ENCODE results near the gene GOSR2.

GOSR2 gene

DNA sequence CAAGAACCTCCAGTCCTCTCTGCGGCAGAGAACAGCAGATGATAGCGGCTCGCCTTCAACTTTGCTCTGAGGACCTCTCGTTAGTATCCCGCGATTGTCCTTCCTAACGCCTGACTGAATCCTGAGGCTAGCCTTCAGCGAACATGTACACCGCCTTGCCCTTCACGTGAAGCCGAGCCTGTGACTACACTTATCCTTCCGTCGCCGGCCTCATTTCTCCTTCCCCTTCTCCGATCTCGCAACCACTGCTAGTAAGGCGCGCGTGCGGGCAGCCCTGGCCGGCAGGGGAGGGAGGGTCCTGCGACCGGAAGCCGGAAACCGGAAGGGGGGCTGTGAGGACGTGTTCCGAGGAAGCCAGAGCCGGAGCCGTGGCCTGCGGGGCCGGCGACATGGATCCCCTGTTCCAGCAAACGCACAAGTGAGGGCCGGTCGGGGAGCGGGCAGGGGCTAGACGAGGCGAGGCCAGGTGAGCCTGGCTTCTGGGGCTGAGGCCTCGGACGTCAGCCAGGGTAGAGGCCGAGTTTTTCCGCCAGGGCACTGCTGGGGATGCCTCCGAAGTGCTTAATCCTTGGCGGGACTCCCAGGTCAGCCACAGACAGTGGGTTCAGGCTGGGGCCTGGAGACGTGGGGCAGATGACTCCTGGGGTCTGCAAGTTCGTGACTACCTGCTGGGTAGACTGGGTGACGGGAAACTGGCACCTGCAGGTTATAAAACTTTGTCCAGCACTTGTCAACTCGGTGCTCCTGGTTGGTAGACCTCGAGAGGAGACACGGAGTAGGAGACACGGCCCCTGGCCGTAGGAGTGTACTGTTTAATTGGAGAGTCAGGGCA, at the start of gene GOSR2:
GOSR2 (plus strand) TSS at position 357 of the 832 bp plus-strand sequence; CDS start at position 390, 33 bp downstream.
- DNase-seq (ENCODE audit: low read depth, low spot score): peak; percentile 78

DNA sequence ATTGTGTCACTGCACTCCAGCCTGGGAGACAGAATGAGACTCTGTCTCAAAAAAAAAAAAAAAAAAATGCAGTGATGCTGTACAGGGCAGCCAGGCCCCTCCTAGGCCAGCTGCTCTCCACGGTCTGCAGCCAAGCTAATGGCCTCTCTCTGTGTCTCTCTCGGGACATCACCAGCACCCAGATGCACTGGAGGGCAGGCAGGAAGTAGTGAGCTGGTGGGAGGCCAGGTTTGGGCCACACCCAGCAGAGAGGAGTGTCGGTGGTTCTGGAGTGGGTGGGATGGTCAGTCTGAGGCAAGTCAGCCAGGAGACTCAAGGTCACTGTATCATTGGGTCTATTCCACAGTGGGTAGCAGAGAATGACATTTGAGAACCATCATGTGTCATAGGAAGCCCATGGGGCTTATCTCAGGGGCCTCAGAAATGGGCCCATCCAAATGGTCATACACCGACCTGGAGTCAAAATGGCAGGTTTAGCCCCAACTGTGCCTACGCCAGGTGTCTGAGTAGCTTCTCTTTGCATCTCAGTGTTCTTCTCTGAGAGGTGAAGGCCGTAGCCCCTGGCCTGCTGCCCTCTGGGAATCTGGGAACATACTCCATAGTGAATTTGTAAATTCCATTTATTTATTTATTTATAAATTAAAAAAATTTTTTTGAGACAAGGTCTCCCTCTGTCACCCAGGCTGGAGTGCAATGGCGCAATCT, 48.9 kb upstream of the GOSR2 start:
- DNase-seq (ENCODE audit: low read depth, low spot score): no peak

DNA sequence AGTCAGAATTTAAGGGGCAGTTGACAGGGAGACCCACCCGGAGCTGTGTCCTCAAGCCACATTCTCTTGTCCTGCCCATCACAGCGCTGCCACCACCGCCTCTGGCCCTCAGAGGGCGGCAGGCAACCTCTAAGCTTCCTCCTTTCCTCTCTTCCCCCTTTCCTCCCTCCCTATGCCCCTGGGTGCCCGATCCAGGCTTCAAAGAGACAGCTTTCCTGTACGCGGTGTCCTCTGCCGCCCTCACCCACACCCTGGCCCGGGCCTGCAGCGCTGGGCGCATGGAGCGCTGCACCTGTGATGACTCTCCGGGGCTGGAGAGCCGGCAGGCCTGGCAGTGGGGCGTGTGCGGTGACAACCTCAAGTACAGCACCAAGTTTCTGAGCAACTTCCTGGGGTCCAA, 48.1 kb upstream of the GOSR2 start:
- no peak for DNase-seq (ENCODE audit: low read depth, low spot score)

DNA sequence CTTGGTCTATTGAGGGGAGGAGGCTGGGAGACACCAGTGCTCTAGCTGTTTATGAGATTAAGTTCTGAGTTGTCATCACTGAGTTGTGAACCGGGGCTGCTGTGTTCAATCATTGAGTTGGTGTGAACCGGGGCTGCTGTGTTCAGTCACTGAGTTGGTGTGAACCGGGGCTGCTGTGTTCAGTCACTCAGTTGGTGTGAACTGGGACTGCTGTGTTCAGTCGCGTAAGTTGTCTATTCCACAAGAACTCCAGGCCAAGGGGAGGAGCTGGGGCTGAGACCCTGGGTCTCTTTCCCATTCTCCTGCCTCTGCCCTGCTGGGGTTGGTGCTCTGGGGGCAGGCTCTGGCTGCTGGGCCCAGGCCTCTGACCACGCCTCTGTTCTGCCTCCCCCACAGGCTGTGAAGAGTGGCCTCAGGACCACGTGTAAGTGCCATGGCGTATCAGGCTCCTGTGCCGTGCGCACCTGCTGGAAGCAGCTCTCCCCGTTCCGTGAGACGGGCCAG, 47.1 kb upstream of the GOSR2 start:
- DNase-seq (ENCODE audit: low read depth, low spot score): no peak

DNA sequence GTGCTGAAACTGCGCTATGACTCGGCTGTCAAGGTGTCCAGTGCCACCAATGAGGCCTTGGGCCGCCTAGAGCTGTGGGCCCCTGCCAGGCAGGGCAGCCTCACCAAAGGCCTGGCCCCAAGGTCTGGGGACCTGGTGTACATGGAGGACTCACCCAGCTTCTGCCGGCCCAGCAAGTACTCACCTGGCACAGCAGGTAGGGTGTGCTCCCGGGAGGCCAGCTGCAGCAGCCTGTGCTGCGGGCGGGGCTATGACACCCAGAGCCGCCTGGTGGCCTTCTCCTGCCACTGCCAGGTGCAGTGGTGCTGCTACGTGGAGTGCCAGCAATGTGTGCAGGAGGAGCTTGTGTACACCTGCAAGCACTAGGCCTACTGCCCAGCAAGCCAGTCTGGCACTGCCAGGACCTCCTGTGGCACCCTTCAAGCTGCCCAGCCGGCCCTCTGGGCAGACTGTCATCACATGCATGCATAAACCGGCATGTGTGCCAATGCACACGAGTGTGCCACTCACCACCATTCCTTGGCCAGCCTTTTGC, 46.5 kb upstream of the GOSR2 start:
- DNase-seq (ENCODE audit: low read depth, low spot score): no peak

DNA sequence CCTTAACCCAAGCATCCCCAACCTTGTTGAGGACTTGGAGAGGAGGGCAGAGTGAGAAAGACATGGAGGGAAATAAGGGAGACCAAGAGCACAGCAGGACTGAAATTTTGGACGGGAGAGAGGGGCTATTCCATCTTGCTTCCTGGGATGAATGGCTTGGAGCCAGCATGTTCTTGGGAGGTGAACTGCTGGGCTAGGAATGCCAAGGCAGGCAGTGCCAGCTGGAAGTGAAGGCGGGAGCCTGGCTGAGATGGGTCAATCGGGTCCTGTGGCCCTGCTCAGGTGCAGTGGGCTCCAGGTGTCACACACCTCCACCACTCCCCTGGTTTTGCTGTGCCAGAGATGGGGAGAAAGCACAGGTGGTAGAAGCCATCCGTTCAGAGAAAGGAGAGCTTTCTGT, 46.0 kb upstream of the GOSR2 start:
- DNase-seq (ENCODE audit: low read depth, low spot score): no peak

DNA sequence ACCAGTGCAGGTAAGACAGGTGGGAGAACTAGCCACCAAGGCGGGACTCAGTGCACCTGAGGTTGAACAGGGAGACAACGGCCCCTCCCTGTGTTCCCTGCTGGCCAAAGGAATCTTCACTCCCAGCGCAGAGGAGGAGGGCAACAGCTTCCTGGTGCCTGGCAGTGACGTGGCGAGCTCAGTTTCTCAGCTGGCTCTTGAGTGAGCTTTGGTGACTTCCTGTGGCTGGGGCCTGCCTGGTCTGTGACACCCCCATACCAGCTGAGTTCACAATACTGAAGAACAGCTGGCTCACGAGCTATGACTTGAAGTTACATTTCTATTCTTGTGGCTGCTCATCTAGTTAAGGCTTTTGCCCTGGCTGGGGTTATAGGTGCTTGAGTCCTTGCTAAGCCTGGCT, 45.5 kb upstream of the GOSR2 start:
- no peak for DNase-seq (ENCODE audit: low read depth, low spot score)

DNA sequence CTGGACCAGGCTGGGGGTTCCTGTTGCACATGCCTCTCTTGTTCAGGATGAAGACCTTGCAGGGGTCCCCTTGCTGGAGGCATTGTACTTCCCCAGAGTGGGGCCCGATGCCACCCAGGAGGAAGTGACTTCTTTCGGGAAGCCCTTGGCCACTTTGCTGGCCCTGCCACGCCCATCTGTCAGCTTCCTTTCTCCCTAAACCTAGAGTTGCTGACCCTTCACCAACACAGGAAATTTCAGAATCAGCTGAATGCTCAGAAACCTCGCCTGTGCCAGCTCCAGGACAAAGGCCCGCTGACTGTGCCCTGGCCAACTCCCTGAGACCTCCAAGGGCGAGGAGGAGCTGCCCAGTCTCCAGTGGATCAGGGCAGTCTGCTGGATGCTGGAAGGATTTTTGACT, 44.9 kb upstream of the GOSR2 start:
- no peak for DNase-seq (ENCODE audit: low read depth, low spot score)

DNA sequence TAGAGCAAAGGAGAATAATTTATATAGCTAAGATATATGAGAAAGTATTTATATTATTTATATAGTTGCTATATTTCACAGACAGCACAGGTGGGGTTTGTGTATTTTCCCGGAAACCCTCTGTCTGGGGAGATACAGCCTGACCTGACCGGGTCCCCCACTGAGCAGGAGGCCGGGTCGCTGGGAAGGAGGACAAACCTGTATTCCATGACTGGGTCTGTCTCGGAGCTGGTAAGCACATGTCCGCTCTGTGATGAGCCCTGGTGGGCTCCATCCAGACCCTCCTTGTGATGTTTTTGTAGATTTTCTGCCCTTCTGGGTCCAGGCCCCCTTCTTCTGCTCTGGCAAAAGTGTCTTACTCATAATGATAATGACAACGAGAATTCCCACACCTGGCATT, 43.9 kb upstream of the GOSR2 start:
- no peak for DNase-seq (ENCODE audit: low read depth, low spot score)

DNA sequence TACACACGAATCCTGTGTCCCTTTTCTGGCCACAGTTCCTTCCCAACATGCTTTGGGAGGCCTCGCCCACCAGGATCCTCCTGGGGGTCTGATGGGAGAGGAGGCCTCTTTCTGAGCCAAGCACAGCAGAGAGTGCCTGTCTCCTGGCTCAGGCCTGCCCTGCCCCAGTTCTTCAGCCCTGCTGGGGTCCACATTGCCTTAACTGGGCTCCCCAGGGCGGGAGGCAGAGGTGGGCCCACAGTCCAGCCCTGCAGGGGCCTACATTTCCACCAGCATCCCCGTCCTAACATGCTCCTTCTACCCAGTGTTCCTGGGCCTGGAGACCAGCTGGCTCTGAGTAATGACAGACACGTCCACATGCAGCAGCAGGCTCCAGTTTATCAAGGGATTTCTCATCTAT, 41.9 kb upstream of the GOSR2 start:
- DNase-seq (ENCODE audit: low read depth, low spot score): no peak

DNA sequence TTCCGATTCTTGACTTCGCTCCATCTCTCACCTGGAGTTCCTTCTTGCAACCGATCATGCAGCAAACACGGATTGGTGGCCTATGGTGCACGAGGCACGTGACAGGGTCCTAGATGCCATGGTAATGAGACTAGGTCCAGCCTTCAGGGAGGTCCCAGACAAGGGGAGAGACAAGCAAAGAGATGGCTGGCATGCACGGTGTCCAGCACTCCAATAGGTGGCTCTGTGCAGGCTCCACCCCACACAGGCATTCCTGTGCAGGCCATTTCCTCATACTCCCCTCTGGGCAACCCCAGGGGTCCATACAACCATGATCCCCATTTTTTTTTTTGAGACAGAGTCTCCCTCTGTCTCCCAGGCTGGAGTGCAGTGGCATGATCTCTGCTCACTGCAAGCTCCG, 40.3 kb upstream of the GOSR2 start:
- DNase-seq (ENCODE audit: low read depth, low spot score): no peak

DNA sequence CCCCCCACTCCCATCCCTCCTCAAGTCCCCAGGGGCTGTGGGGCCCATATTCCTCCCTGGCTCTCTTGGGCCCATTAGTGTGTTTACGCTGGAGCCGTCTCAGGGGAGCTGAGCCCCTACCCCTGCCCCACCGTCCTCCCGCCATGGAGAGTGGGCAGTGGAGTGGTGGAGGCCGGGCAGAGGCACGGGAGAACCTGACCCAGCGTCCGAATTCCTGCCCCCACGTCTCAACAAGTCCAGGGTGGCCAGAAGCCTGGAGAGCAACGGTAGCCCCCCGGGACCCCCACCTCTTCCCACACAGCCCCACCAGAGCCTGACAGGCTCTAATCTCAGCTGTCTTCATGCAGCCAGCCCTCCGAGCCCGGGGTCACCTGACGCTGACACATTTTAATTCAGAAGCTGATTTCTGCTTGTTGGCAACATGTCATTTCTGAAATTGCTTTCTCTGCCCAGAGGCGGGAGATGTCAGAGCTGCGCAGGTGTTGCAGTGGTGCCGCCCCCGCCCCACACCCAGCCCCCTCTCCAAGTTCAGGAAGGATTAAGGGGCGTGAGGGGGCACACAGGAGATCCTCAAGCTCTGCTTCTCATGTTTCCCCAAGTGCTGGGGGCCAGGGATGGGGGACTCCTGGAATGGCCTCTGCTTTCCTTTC, 39.0 kb upstream of the GOSR2 start:
- DNase-seq (ENCODE audit: low read depth, low spot score): no peak

DNA sequence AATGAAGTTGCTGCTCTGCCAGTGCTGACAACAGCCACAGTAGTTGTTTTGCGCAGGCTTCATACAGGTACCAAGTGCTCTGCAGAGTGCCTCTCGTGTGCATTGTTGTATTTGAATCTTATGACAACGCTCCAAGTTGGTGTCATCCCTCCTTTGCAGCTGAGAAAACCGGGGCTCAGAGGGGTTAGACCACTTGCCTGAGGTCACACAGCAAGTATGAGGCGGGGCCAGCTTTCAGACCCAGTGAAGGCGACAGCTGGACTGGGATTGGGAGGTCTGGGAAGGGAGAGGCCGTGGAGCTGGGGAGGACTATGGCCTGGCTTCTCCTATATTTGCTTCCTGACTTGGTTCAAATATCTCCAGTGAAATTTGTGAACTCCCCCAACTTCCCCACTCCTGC, 38.4 kb upstream of the GOSR2 start:
- DNase-seq (ENCODE audit: low read depth, low spot score): no peak

DNA sequence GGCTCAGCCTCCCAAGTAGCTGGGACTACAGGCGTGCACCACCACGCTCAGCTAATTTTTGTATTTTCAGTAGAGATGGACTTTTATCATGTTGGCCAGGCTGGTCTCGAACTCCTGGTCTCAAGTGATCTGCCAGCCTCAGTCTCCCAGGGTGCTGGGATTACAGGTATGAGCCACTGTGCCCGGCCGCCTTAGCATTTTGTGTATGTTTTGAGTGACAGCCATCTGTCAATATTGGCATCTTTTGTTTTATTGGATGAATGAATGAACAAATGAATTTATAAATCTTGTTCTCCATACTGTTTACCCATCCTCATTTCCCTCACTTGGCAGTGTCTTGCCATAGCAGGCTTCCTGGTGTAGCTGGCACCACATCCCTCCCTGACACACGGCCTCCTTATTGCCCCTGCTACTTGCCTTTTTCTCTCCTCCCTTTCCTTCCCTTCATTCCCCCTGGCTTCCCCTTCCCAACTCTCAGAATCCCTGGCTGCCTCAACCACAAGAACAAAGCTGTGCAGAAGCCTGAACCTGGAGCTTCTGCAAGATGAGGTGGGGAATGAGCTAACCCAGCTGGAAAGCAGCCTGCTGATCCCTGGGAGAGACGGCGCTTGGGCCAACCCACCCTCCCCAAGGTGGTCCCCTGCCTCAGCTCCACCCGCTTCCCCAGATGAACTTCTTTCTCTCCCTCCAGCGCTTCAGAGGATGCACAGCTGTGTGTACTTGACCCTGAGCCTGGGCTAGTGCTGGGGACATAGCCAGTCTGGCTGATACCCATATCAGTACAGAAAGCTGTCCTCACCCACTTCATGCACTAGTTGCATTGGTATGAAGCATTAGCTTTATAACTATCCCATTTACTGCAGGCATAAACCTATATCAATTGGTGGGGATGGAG, 37.3 kb upstream of the GOSR2 start:
- no peak for DNase-seq (ENCODE audit: low read depth, low spot score)

DNA sequence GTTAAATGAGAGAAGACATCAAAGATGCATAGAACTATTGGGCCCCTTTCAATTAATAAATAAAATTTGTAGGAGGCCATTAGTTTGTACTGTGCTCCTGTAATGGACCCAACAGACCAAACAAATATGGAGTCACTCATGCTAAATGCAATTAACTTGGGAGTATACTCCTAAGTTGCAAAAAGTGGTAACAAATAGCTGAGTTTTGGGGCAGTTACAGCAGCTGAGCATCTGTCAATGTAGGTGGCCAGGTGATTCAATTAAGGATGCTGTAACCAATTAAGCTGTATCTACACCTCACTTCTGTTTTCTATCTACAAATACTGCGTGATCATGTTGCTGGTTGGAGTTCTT, 36.7 kb upstream of the GOSR2 start:
- DNase-seq (ENCODE audit: low read depth, low spot score): no peak

DNA sequence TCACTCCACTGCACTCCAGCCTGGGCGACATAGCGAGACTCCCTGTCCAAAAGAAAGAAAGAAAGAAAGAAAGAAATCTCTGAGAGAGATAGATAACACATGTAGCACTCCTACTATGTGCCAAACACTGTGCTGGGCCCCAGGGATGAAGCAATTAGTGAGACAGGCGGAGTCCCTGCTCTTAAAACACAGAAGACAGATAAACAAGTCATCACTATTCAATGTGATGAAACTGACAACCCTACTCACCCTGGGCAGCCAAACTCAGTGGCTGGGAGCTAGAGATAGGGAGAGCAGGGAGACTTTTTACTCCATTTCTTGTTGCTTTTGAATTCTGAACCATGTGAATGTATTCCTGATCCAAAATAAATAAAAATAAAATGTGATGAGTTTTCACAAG, 35.2 kb upstream of the GOSR2 start:
- no peak for DNase-seq (ENCODE audit: low read depth, low spot score)

DNA sequence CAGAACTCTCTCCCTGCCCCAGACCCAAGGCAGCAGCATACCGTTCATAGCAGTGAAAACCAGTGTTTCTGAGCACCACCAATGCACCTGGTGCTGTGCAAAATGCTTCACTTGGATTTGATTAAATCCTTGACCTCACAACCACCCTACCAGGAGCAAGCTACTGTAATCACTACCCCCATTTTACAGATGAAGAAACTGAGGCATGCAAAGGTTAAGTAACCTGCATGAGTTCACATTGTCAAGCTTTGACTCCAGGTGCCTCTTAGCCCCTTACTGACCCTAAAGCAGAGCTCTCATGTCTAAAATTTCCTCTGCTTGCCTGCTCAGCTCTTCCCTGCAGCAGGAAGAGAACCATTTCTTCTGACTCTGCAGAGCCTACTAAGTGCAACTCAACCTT, 34.2 kb upstream of the GOSR2 start:
- no peak for DNase-seq (ENCODE audit: low read depth, low spot score)

DNA sequence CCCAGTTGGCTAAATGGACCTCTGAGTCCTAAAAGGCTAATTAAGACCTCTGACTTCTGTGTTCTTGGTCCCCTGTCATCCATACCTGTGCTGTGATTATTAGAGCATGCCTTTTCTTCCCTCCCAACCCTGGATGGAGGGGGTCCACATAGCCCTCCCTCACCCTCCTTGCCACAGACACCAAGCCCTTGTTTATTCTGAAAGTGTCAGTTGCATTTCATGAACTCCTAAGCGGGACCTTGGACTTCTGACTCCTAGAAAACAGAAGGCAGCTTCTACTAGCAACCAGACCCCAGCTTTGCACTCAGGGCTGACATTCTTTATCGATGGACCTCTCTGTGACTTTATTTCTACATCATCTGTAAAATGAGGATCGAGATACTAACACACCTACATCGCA, 33.4 kb upstream of the GOSR2 start:
- DNase-seq (ENCODE audit: low read depth, low spot score): no peak

DNA sequence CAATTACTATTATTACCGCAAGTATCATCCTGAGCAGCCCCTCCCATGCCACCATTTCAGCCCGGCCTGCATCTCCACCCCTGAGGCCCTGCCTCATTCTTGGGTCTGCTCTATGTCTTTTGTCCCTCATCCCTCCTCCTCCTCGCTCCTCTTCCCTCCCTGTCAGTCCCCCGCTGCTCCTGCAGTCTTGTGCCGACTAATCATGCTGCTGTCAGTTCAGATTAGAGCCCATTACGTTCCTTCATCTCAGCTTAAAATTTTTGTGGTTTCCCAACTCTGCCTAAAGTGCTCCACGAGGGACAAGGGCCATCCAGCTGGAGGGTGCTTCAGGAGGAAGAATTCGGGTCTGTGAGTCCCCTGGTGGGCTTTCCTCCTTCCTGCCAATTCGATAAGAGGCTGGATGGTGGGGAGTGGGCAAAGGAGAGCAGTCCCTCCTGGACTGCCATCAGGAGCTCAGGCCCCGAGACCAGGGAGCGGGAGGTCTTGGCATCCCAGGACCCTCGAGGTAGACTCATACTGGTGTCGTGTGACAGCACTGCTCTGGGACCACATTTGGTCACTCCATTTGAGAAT, 32.9 kb upstream of the GOSR2 start:
- DNase-seq (ENCODE audit: low read depth, low spot score): no peak

DNA sequence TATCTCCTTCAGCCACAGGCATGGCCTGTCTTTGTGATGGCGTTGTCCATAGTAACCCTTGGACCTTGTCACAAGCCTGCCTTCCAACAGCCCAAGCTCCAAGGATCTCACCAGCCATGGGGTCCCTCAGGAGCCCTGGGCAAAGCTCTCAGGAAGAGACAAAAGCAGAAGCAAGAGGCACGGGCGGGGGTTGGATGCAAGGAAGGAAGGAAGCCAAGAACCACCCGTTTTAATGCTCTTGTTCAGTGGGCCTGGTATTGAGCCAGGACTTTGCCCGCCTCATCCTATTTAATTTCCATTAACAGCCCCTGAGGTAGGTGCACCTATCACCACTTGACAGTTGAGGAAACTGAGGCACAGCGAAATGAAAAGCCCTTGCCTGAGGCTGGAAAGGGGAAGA, 32.3 kb upstream of the GOSR2 start:
- no peak for DNase-seq (ENCODE audit: low read depth, low spot score)

DNA sequence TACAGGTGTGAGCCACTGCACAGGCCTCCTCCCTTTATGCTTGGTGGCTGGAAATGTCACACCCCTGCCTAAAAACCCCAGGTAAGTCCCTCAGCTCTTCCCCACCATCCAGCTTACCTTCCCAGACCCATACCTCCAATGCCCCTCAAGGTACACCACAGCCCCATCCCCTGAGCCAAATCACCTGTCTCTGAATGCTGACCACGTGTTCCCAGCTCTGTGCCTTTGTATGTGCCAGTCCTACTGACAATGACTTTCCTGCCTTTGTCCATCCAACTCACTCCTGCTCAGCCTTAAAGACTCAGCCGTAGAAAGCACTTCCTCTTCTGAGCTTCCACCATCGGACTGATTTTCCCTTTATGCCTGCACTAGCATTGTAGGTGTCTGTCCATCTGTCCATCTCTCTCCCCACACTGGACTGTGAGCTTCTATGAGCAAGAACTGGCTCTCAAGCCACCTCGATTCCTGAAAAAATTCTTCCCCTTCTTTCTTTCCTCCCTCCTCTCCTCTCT, 30.7 kb upstream of the GOSR2 start:
- DNase-seq (ENCODE audit: low read depth, low spot score): no peak
